ENCODE data around the gene RAB5IF. TPM values are rescaled to one million over a fixed set of nuclear protein-coding genes. Genes with fewer than 3 reads are reported as not detected.

RAB5IF gene
- total and polyA plus RNA-seq, 9 of the 15 experiments (the other 6 are each of a cell fraction or from before 2014, with no cell fraction given), result 26.5 to 198 (median 134) TPM

GRCh38 chr20:36574366-36575135 lies 31.0 kb upstream of the RAB5IF start (continued):
- no peak for TF ChIP-seq ATF1 (CRISPR knock-in tag; IDR thresholded peaks at IDR 0.05)
- TF ChIP-seq ATF1 (tag; IDR thresholded peaks at IDR 0.05), result peak; percentile 42; the same call in 1 of the 2 replicates
- peak; percentile 91 for TF ChIP-seq MYC (IDR thresholded peaks at IDR 0.05; ENCODE audit: low read depth, low read length)
- TF ChIP-seq MYC (CRISPR knock-in tag; IDR thresholded peaks at IDR 0.05; ENCODE audit: borderline replicate concordance, low read depth), result peak; percentile 66; the same call in 1 of the 2 replicates
- TF ChIP-seq SMAD4 (CRISPR knock-in tag; conservative IDR thresholded peaks at IDR 0.05), result peak; percentile 75
- TF ChIP-seq ZNF609 (CRISPR knock-in tag; IDR thresholded peaks at IDR 0.05; ENCODE audit: borderline replicate concordance), result 0 out of 2 replicates have a peak, but pooled peaks have one; percentile 39
- TF ChIP-seq PHF21A (IDR thresholded peaks at IDR 0.05; ENCODE audit: borderline replicate concordance, low read depth), result peak; percentile 76; the same call in 1 of the 2 replicates
- peak; percentile 74 for TF ChIP-seq HMGN3 (IDR thresholded peaks at IDR 0.05; ENCODE audit: borderline replicate concordance, extremely low read depth, insufficient read length, low read depth, low read length)
- TF ChIP-seq TEAD1 (CRISPR knock-in tag; IDR thresholded peaks at IDR 0.05), result peak in 1 of 2 experiments; percentile 79; a peak in 1 of 4 replicates
- no peak for TF ChIP-seq HDGF (IDR thresholded peaks at IDR 0.05)
- TF ChIP-seq EP400 (IDR thresholded peaks at IDR 0.05), result peak; percentile 88
- 0 out of 2 replicates have a peak, but pooled peaks have one; percentile 41 for TF ChIP-seq ZBTB1 (CRISPR knock-in tag; IDR thresholded peaks at IDR 0.05; ENCODE audit: borderline replicate concordance, low read depth)
- TF ChIP-seq GMEB1 (CRISPR knock-in tag; IDR thresholded peaks at IDR 0.05), result peak; percentile 46; the same call in 1 of the 2 replicates
- no peak for TF ChIP-seq NR4A1 (CRISPR knock-in tag; IDR thresholded peaks at IDR 0.05)
- peak; percentile 49; the same call in 1 of the 2 replicates for TF ChIP-seq NR4A1 (tag; IDR thresholded peaks at IDR 0.05)
- peak; percentile 50 for TF ChIP-seq ARID1B (IDR thresholded peaks at IDR 0.05)
- peak; percentile 48 for TF ChIP-seq RBM22 (IDR thresholded peaks at IDR 0.05; ENCODE audit: low read depth, low read length, poor library complexity, severe bottlenecking)
- peak; percentile 64 for TF ChIP-seq PCBP1 (IDR thresholded peaks at IDR 0.05; ENCODE audit: low read depth, low read length, poor library complexity, severe bottlenecking)
- TF ChIP-seq MTA3 (IDR thresholded peaks at IDR 0.05; ENCODE audit: borderline replicate concordance), result peak; percentile 20; the same call in 1 of the 2 replicates
- peak; percentile 84 to 87 for TF ChIP-seq MNT (conservative IDR thresholded peaks at IDR 0.05)

All from K562 (cell line).